ENCODE results near the gene NRK.
"Not testable (repeated sequence)": the region's sequence is repeated elsewhere in the genome, so short reads cannot be mapped to it uniquely, and the experiment has no call there.

Gene NRK

DNA sequence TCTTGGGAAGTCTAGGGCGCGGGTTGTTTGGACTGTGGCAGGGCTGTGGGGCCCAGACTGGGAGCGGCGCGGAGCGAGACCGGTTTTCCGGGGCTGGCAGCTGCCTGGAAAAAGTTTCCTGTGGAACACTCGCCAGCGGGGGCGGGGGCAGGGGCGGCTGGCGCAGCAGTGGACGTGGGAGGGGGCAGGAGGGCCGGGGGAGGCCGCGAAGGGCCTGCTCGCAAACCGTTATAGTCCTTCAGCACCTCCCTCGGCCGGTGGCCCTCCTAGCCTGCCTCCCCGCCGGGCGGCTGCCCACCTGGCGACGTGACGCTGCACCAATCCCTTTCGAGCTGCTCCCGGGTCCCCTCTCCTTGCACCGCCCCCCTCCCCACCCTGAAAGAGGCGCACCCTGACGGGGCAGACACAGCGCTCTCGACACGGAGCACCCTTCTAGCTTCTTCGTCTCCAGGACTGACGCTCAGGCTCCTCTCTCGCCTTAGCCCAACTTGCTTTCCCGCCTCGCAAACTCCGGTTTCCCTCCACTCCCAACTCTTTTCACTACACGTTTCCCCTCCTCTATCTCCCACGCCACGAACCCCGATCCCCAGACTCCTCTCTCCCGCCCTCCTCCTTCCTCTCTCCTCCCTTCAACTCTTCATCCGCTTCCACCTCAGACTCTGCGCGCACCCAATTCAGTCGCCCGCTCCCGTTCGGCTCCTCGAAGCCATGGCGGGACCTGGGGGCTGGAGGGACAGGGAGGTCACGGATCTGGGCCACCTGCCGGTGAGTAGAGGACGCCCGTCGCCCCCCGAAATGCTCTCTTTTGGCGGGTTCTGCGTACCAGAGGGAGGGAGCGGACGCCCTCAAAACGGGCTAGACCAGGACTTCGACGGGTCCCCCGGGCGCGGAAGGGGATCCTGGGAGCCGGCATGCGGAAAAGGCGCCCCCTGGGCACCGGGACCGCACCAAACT is at the start of gene NRK:
Gene NRK (plus strand): TSS at position 402 of the 954 bp plus-strand sequence. CDS start 307 bp downstream, at position 709.
- DNase-seq (ENCODE audit: low read depth) = no peak

- DNase-seq (ENCODE audit: low read depth) = no peak
Observed at GRCh38 chrX:105773801-105774200, 48.5 kb upstream of the NRK start.

DNA sequence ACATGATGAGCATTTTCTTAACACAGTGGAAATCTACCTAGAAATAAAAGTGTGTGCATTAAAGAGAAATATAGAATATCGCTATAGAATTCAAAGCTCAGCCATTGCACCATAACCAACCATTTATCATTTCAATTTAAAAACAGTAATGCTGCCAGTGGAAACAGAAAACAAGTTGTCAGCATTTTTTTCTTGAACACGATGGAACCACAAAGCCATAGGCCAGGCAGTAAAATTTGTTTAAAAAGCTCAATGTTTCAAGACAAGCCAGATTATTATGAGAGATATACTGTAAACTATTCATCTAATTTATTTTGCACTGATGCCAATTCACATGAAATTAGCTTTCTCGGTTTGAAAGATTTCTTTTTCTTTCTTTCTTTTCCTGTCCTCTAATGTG is 46.7 kb upstream of the NRK start:
- no peak for DNase-seq (ENCODE audit: low read depth)

GRCh38 chrX:105781804-105782203 is 40.5 kb upstream of the NRK start:
- no peak for DNase-seq (ENCODE audit: low read depth)

DNA sequence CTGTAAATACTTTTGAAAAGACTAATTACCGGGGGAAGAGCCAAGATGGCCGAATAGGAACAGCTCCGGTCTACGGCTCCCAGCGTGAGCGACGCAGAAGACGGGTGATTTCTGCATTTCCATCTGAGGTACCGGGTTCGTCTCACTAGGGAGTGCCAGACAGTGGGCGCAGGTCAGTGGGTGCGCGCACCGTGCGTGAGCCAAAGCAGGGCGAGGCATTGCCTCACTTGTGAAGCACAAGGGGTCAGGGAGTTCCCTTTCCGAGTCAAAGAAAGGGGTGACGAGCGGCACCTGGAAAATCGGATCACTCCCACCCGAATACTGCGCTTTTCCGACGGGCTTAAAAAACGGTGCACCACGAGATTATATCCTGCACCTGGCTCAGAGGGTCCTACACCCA is 25.5 kb upstream of the NRK start:
- not testable (repeated sequence) for DNase-seq (ENCODE audit: low read depth)

DNA sequence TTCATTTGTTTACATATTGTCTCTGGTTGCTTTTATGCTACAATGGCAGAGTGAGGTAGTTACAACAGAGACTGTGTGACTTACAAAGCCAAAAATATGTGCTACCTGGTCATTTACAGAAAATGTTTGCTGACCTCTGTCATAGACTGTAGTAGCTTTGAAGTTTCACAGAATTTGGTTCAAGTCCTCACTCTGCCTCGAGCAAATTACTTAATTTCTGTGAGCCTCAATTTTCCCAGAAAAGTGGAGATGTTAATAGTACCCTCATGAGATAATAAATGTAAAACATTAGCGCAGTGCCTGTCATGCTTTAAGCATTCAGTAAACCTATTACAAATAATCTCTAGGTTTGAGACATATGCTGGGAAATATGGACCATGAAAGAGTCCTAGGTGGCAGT is 18.4 kb upstream of the NRK start:
- no peak for DNase-seq (ENCODE audit: low read depth)

DNA sequence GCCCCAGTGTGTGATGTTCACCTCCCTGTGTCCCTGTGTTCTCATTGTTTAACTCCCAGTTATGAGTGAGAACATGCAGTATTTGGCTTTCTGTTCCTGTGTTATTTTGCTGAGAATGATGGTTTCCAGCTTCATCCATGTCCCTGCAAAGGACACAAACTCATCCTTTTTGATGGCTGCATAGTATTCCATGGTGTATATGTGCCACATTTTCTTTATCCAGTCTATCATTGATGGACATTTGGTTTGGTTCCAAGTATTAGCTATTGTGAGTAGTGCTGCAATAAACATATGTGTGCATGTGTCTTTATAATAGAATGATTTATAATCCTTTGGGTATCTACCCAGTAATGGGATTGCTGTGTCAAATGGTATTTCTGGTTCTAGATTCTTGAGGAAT is 16.7 kb upstream of the NRK start:
- not testable (repeated sequence) for DNase-seq (ENCODE audit: low read depth)

DNA sequence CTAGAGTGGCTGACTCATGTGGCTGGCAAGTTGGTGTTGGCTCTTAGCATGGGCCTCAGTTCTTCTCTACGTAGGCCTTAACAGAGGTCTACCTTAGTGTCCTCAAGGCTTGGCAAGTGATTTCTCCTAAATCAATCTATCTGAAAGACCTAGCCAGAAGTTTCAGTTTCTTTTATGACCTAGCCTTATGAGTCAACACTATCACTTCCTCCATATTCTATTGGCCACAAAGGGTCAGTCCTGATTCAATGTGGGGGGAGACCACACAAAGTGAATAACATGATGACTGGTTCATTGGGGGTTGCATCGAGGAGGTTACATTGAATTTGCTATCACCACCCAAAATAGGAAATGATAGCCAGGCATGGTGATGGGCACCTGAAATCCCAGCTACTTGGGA is 5.8 kb upstream of the NRK start:
- DNase-seq (ENCODE audit: low read depth) = no peak

DNA sequence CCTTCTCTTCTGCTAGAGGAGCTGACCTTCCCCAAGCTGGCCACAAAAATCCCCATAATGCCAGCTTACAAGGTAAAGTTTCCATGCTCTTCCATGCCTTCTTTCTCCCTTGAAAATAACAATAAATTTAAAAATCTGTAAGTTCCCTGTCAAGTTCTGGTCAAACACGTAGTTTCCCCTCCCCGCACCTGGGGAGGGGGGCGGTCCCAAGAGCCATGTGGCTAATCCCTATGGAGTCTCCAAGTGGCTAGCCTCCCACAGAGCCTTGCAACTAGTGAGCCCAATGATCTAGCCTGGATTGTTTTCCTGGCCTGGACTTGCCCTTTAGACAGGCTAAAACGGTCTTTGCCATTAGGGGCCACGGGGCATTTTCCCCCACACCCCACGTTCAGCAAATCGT is 2.1 kb upstream of the NRK start:
- DNase-seq (ENCODE audit: low read depth) = no peak

GRCh38 chrX:105821471-105822121 is 743 bp upstream of the NRK start:
- DNase-seq (ENCODE audit: low read depth) = no peak

GRCh38 chrX:105823092-105823455 is 735 bp downstream of the NRK start:
- DNase-seq (ENCODE audit: low read depth) = no peak

GRCh38 chrX:105829011-105829410 is 6.7 kb downstream of the NRK start:
- no peak for DNase-seq (ENCODE audit: low read depth)

DNA sequence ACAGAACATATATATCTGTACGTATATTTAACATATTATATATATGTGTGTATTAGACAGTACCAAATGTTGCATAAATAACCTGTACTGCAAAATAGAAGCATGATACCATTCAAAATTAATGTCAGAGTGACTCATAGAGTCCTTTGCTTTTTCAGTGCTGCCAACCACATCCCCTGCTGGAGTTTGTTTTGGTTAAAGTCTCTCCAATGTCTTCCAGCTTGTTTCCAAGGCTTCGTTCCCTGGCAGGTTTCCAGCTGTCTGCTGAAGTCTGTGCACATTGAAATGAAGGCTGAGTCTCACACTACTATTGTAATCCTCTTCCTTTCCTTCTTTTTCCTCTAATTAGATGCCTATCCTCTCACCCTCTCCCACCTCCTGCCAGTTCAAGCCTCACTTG is 14.9 kb downstream of the NRK start:
- peak; percentile 0 for DNase-seq (ENCODE audit: low read depth)

GRCh38 chrX:105845631-105846030 is 23.3 kb downstream of the NRK start:
- no peak for DNase-seq (ENCODE audit: low read depth)

GRCh38 chrX:105850100-105850499 is 27.8 kb downstream of the NRK start:
- DNase-seq (ENCODE audit: low read depth) = not testable (repeated sequence)

DNA sequence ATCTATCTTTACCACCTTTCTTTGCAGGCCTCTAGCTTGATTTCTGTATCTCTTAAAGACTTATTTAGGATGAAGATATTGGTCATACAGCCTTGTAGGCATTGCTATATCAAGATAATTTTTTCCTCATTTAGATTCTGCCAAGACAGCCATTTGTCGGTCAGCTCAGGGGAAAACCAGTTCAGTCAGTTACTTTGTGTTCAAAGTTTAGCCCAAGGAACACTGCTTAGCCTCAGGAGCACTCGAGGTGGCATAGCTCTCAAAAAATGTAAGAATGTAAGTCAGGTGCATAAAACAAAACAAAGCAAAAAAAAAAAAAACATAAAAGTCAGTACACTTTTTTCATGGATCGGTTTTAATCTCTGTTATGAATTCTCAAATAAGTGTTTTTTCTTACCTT is 43.4 kb downstream of the NRK start:
- no peak for DNase-seq (ENCODE audit: low read depth)

GRCh38 chrX:105869701-105870100 is 47.4 kb downstream of the NRK start:
- DNase-seq (ENCODE audit: low read depth) = no peak

- DNase-seq (ENCODE audit: low read depth) = no peak
Observed at GRCh38 chrX:105870445-105870844, 48.1 kb downstream of the NRK start.

DNA sequence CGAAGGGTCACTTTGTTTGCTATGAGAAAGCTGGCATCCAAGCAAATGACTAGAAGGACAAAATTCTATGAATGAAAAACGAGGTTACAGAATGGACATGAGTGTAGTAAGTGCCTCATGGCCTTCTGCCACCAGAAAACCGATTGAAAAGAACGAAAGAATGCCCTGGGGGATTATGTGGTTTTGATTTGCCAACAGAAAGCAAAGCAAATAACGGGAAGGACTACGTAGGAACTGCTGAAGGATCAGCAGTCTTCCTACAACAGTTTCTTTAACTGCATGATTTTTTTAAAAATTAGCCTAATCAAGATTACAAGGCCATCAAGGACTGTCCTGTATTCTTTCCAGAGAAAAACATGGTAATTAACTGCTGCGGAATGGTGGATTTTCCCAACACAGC is 50.6 kb downstream of the NRK start:
- no peak for DNase-seq (ENCODE audit: low read depth)

GRCh38 chrX:105874790-105875189 is 52.5 kb downstream of the NRK start:
- DNase-seq (ENCODE audit: low read depth) = no peak

GRCh38 chrX:105876658-105877057 is 54.3 kb downstream of the NRK start:
- DNase-seq (ENCODE audit: low read depth) = no peak

DNA sequence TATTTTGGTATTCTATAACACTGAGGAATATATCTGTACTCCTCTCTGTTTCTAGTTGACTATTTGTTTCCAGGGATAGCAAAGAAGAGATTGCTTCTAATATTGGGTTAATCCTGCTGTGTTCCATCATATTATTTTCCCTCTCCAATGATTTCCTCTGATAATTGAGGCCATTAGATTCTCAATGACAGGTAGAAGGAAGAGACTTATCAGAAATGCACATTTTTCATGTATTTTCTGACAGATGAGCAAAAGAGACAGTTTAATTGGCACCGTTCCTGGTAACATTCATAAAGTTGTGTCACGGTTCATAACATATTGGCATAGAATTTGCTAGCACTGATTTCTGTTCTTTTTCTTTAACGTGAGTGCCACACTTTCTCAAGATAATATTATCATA is 58.2 kb downstream of the NRK start:
- no peak for DNase-seq (ENCODE audit: low read depth)

GRCh38 chrX:105882581-105883275 is 60.4 kb downstream of the NRK start:
- no peak for DNase-seq (ENCODE audit: low read depth)

Measured in fibroblast of gingiva (primary cell).